K562 (cell line): ENCODE measurements around the gene SNX12. TPM values are rescaled to one million over a fixed set of nuclear protein-coding genes. Genes with fewer than 3 reads are reported as not detected.

ENCODE experiments used
- DDX20 ChIP-seq: fragments of 450-650 bp; IDR thresholded peaks from 2 replicates; pipeline ENCODE4 v1.6.1; 2016; ENCODE audit warnings: missing genetic modification characterization, low read depth, mild to moderate bottlenecking, missing compliant biosample characterization, moderate library complexity
- DIDO1 ChIP-seq: fragments of 450-650 bp; IDR thresholded peaks from 2 replicates; pipeline ENCODE4 v1.6.1; 2016; ENCODE audit warnings: low read depth, missing biosample characterization, missing genetic modification characterization
- ELF4 ChIP-seq: fragments of 450-650 bp; formaldehyde crosslinking; IDR thresholded peaks from 2 replicates; pipeline ENCODE4 v1.4.0; 2022; ENCODE audit warnings: missing genetic modification characterization
- FOXM1 ChIP-seq, 2 experiments: fragments of 450-650 bp in 1 of 2; sonication (generic) in 1 of 2; formaldehyde crosslinking in 1 of 2; IDR thresholded peaks; 2 replicates each; pipeline versions ENCODE4 v1.6.1 to v1.9.0; 2017 to 2022; ENCODE audit warnings: low read depth in 2 of 2, mild to moderate bottlenecking in 2 of 2, missing genetic modification reagents in 1 of 2, moderate library complexity in 1 of 2
- MNT ChIP-seq, 2 experiments: fragments of 450-650 bp; conservative IDR thresholded peaks; 2 replicates each; pipeline ENCODE4 v1.6.1; 2017; ENCODE audit warnings: mild to moderate bottlenecking in 2 of 2, moderate library complexity in 2 of 2
- OTX1 ChIP-seq: fragments of 450-650 bp; formaldehyde crosslinking; IDR thresholded peaks from 2 replicates; pipeline ENCODE4 v1.4.0; 2022; ENCODE audit warnings: mild to moderate bottlenecking
- SMAD3 ChIP-seq: fragments of 450-650 bp; formaldehyde crosslinking; conservative IDR thresholded peaks from 2 replicates; pipeline ENCODE4 v1.4.0; 2020; ENCODE audit warnings: mild to moderate bottlenecking
- SMARCC2 ChIP-seq: fragments of 450-650 bp; IDR thresholded peaks from 2 replicates; pipeline ENCODE4 v1.6.1; 2017; ENCODE audit warnings: antibody characterized with exemption, moderate library complexity, mild to moderate bottlenecking, low read depth
- SRSF1 ChIP-seq: fragments of 200-400 bp; formaldehyde crosslinking; IDR thresholded peaks from 2 replicates; pipeline ENCODE4 v1.6.1; 2017; ENCODE audit warnings: mild to moderate bottlenecking, low read depth, low read length, moderate library complexity
- TAF9B ChIP-seq: fragments of 450-650 bp; IDR thresholded peaks from 2 replicates; pipeline ENCODE4 v1.6.1; 2018; ENCODE audit warnings: mild to moderate bottlenecking; ENCODE audit not compliant: partially characterized antibody
- TSC22D4 ChIP-seq: fragments of 450-650 bp; IDR thresholded peaks from 2 replicates; pipeline ENCODE4 v1.6.1; 2016; ENCODE audit warnings: missing genetic modification characterization, missing biosample characterization, control low read depth
- ZNF184 ChIP-seq: sonication (generic); formaldehyde crosslinking; IDR thresholded peaks from 2 replicates; pipeline ENCODE4 v1.5.0; 2020; ENCODE audit warnings: missing genetic modification reagents
- ZNF318 ChIP-seq, 2 experiments: fragments of 450-650 bp; IDR thresholded peaks; 2 replicates each; pipeline ENCODE4 v1.6.1; 2016; ENCODE audit warnings: mild to moderate bottlenecking in 2 of 2, borderline replicate concordance in 1 of 2, low read depth in 1 of 2, moderate library complexity in 1 of 2
- ZNF778 ChIP-seq: fragments of 450-650 bp; formaldehyde crosslinking; IDR thresholded peaks from 2 replicates; pipeline ENCODE4 v1.4.0; 2020; ENCODE audit warnings: mild to moderate bottlenecking, moderate library complexity
- ZNF780A ChIP-seq: fragments of 250-450 bp; sonication (Bioruptor Pico); IDR thresholded peaks from 2 replicates; pipeline ENCODE4 v1.5.0; 2021; ENCODE audit warnings: mild to moderate bottlenecking
- polyA plus RNA-seq, 8 experiments: library from polyadenylated mRNA; depleted of rRNA in 4 of 8; stranded (reverse) in 5 of 8; unstranded in 3 of 8; fragments of >200 nt; fragmentation: Nextera tagmentation in 2 of 8; fragmentation: Illumina TruSeq in 1 of 8; extraction: Ambion mirVana in 2 of 8; extraction: Trizol in 1 of 8; gene quantifications; 2 replicates each; pipeline versions ENCODE4 v1.2.1 to v1.2.3, GENCODE V29; 2011 to 2014; ENCODE audit warnings: inconsistent platforms in 1 of 8, missing spikeins in 1 of 8
- total RNA-seq, 7 experiments: library from RNA; depleted of rRNA in 6 of 7; stranded (reverse); fragments of >200 nt in 6 of 7; fragmentation: Illumina TruSeq in 2 of 7; extraction: Trizol in 2 of 7; gene quantifications; 2 replicates each; pipeline versions ENCODE4 v1.2.1 to v1.2.3, GENCODE V29; 2011 to 2021; ENCODE audit warnings: low replicate concordance in 1 of 7

The SNX12 gene
- total and polyA plus RNA-seq, 9 of the 15 experiments (the other 6 are each of a cell fraction or from before 2014, with no cell fraction given): 12.7 to 50.3 (median 37.1) TPM

- TF ChIP-seq ZNF778 (CRISPR knock-in tag): no peak
- TF ChIP-seq SRSF1: no peak
- no peak for TF ChIP-seq SMAD3 (CRISPR knock-in tag)
- no peak for TF ChIP-seq ZNF780A (CRISPR knock-in tag)
- TF ChIP-seq MNT (conservative IDR thresholded peaks at IDR 0.05): peak in 1 of 2 experiments; percentile 45; a peak in 1 of 4 replicates
- TF ChIP-seq ZNF318 (IDR thresholded peaks at IDR 0.05; ENCODE audit: borderline replicate concordance in 1 of 2, low read depth in 1 of 2): no peak
- TF ChIP-seq DDX20 (tag): no peak
- no peak for TF ChIP-seq TSC22D4 (tag)
- no peak for TF ChIP-seq DIDO1 (tag)
- TF ChIP-seq FOXM1 (IDR thresholded peaks at IDR 0.05; ENCODE audit: low read depth): no peak
- no peak for TF ChIP-seq FOXM1 (CRISPR knock-in tag; IDR thresholded peaks at IDR 0.05; ENCODE audit: low read depth)
- no peak for TF ChIP-seq OTX1 (CRISPR knock-in tag)
- no peak for TF ChIP-seq ZNF184 (CRISPR knock-in tag)
- TF ChIP-seq SMARCC2: no peak
- TF ChIP-seq ELF4 (CRISPR knock-in tag): no peak
- TF ChIP-seq TAF9B: no peak
Observed at GRCh38 chrX:71103110-71103983, 35.2 kb upstream of the SNX12 start (continued).
